Stimulated activated CD4-positive, alpha-beta T cell treated with anti-CD3 and anti-CD28 coated beads, Interleukin-4, amount 100 ng/mL, for 4 hours (primary cell): ENCODE measurements around the gene NFIL3.
"Not testable (repeated sequence)": the region's sequence is repeated elsewhere in the genome, so short reads cannot be mapped to it uniquely, and the experiment has no call there.

Source experiments
- DNase-seq, 2 experiments: peaks; one replicate each; pipeline ENCODE4 v3.0.0-alpha.2; 2020

The NFIL3 gene, protein sequence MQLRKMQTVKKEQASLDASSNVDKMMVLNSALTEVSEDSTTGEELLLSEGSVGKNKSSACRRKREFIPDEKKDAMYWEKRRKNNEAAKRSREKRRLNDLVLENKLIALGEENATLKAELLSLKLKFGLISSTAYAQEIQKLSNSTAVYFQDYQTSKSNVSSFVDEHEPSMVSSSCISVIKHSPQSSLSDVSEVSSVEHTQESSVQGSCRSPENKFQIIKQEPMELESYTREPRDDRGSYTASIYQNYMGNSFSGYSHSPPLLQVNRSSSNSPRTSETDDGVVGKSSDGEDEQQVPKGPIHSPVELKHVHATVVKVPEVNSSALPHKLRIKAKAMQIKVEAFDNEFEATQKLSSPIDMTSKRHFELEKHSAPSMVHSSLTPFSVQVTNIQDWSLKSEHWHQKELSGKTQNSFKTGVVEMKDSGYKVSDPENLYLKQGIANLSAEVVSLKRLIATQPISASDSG

DNA sequence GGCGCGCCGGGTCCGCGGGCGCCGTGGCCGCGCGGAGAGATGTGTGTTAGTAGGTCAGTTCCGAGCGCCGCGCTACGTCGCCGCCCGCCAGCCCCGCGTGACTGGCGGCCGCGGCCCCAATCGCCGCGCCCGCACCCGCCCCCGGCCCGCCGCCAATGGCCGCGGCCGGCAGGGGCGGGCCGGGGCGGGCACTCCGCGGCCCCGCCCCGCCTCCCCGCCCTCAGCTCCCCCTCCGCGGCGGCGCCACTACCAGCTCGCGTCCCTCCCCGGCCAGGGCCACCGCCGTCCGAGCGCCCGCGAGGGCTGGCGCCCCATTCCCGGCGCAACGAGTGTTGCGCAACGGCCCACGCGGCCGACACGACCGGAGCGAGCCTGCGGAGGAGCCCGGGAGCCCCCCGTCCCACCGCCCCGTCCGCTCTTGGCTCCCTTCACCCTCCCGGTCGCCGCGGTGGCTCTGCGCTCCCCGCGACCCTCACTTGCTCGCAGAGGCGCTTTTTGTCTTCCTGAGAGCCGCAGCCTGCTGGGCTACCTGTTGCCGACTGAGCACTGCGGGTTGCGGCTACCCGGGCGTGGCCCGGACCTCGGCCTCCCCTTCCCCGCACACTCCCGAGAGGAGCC lies at the start of gene NFIL3:
TSS of gene NFIL3 (minus strand) at position 48 of the 618 bp plus-strand sequence. CDS start 13,098 bp downstream, outside the sequence.
- DNase-seq = peak; percentile 54 to 72

DNA sequence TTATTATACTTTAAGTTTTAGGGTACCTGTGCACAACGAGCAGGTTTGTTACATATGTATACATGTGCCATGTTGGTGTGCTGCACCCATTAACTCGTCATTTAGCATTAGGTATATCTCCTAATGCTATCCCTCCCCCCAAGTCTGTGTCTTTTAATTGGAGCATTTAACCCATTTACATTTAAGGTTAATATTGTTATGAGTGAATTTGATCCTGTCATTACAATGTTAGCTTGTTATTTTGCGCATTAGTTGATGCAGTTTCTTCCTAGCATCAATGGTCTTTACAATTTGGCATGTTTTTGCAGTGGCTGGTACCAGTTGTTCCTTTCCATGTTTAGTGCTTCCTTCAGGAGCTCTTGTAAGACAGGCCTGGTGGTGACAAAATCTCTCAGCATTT lies 47.9 kb upstream of the NFIL3 start:
- DNase-seq = not testable (repeated sequence)

DNA sequence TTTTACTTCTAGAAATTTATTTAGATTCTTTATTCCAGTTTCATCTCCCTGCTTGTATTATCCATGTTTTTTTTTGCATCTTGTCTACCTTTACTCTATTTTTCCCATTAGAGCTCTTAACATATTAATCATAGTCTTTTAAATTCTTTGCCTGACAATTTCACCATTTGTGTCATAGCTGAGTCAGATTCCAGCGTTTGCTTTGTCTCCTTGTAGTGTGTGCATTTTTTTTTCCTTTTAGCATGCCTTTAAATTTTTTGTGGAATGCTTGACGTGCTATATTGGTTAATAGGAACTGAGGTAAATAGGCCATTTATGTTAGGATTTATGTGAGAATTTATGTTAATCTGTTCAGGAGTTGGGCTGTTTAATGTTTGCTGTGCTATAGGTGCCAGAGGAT lies 41.8 kb upstream of the NFIL3 start:
- DNase-seq = no peak

DNA sequence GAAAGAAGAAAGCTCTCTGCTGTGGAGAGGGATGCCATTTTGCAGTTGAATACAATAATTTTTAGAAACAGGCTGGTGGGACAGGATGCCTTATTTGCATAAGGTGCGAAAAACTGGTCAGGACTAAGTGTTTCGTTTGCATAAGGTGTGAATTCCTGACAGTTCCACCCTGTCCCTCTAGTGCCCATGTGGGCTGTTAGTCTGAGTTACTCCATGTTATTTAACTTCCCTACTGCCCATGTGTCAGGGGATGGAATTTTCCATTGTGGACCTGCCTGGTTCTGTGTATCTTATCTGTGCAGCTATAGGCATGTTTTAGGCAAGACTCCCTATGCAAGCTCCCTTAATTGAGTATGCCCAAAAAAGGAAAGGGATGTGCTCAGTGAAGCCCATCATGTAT lies 35.3 kb upstream of the NFIL3 start:
- no peak for DNase-seq

DNA sequence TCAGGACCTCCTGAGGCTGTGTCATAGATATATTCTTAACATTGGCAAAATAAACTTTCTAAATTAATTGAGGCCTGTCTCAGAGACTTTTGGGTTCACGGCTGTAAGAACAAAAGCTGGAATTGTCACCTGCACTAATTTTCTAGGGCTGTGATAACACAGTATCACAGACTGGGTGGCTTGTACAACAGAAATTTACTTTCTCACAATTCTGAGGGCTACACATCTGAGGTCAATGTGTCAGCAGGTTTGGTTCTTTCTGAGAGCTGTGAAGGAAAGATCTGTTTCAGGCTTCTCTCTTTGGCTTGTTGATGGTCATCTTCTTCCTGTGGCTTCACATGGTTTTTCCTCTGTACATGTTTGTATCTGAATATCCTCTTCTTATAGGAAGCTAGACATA lies 29.2 kb upstream of the NFIL3 start:
- no peak for DNase-seq

DNA sequence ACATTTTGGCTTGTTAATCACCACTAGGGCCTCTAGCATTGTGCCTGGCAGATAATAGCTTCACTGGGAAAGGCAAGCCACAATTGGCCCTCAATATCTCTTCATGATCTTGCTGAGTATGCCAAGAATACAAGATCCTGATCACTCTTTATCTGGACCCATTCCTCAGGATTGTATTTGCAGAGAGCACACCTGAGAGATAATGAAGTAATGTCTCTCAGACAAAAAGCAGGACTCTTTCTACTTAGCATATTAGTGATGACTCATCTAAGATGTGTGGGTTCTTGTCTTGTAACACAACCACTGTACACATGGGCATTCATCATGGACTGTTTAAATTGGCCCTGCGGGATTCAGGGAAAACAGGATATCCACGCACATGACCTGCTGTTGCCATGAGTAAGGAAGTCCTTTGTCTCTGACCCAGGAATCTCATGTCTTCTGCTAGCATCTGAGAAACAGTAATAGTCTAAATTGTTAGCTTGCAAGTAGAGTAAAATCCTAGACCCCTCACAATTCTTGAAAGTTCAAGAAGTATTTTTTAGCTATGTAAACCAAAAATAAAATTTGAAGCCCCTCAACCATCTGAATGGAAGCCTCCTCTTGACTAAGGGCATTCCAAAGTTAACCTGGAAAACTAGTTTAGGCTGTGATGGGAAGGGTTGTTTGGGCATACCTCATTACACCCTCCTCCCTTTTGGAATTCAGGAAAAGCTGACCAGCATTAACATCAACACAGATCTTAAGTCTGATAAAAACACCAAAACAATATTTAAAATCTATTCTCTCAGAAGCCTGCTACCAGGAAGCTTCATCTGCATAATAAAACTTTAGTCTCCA lies 28.0 kb upstream of the NFIL3 start:
- DNase-seq = no peak

DNA sequence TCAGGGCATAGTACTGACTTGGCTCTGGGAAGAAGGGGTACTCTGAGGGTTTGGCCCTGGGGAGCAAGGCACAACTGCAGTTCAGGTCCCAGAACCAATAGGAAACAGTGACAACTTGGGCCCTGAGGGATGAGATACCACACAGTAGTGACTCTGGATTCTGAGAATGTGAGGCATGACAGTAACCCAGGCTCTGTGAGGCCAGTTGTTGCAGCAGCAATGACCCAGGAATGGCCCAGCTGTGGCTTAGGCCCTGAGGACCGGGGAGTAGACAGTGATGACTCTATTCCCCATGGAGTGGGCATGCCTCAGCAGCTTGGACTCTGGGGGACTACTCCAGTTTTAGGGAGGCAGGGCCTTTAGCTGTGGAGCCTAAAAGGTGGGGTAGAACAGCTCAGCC lies 21.5 kb upstream of the NFIL3 start:
- no peak for DNase-seq

DNA sequence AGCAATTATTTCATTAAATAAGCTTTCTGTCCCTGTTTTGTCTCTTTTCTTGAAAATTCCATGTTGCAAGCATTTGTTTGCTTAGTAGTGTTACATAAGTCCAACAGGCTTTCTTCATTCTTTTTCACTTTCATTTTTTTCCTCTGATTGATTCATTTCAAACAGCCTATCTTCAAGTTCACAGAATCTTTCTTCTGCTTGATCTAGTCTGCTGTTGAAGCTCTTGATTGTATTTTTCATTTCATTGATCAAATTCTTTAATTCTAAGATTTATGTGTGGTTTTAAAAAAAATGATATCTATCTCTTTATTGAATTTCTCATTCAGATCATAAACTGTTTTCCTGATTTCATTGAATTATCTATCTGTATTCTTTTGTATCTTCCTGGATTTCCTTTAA lies 20.4 kb upstream of the NFIL3 start:
- DNase-seq = no peak

DNA sequence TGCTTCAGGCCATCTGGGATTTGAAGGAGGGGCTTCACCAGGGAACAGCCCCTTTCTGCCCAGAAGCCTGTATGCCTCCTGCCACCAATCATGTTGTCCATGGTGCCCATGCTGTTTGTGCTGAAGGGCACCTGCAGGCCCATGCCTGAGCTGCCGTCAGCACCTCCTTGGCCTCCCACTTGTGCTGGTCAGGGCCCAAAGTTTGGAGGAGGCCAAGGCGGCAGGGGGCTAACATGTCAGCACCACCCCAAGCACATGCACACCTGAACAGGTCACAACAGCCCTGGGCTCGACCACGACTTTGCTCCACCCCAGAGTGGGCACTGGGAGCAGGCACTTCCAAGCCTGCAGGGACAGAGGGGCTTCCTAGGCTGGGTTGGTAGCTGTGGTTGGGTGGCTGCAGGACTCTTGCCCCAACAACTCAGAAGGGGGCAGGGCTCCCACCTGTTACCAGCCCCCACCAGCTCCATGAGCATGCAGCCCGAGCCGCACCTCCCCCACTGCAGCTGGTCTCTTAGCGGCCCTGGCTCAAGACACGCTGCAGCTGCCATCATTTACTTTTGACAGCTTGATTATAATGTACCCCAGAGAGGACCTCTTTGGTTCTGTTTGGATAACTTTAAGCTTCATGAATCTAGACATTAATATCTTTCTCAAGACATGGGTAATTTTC lies 19.8 kb upstream of the NFIL3 start:
- no peak for DNase-seq

DNA sequence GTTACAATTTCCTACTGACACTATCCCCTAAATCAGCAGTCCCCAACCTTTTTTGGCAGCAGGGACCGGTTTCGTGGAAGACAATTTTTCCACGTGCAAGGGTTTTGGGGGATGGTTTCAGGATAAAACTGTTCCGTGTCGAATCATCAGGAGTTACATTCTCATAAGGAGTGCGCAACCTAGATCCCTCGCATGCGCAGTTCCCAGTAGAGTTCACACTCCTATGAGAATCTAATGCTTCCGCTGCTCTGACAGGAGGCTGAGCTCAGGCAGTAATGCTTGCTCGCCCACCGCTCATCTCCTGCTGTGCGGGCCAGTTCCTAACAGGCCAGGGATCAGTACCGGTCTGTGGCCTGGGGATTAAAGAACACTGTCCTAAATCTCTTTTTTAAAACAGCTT lies 13.2 kb upstream of the NFIL3 start:
- no peak for DNase-seq

DNA sequence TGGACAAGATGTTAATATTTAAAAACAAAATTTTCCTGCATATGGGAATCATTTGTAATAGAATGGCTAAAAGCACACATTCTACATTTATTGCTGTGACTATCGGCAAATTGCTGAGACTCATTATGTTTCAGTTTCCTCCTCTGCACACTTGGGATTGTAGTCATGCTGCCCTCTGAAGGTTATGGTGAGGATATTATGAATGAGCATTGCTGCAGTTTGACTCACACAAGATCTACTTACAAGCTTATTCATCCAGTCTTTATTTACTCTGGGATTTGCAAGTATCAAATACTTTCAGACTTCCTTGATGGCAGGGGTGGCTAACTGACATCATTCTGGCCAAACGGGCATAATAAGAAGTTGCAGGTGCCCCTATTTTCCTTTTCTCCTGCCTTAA lies 9.5 kb upstream of the NFIL3 start:
- no peak for DNase-seq

DNA sequence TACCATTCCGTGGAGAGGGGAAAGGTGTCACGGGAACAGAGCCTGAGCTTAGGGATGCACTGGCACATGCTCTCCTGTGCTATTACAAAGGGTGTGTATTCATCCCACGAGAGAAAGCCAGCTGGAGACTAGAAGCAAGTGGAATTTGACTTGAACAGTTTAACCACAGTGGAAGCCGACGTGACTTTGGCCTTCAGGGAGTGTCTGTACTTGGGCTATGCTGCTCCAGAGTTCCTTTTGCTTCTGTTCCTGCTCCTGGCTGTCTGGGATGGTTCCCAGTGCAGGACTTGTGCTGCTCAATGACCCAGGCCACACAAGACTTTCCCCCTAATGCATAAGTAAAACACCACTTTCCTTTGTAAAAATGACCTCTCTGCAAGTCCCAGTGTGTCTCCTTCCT lies 7.9 kb upstream of the NFIL3 start:
- no peak for DNase-seq

DNA sequence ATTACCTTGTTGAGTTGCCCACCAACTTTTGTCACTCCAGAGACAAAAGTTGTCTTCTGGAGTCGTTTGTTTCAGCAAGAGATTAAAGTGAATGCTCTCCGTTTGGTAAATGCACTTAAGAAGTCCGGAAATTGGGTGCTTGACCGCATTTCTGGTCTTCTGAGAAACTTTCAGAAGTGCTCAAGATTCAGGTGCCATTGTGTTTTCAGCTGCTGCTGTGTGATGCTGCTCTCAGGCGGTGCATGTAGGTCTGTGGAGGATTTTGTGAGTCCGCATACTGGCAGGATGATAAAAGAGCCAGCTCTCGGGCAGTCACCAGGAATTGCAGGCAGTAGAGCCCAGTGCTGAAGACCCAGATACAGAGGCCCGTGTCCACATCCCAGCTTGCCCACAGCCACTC lies 5.9 kb upstream of the NFIL3 start:
- DNase-seq = no peak

DNA sequence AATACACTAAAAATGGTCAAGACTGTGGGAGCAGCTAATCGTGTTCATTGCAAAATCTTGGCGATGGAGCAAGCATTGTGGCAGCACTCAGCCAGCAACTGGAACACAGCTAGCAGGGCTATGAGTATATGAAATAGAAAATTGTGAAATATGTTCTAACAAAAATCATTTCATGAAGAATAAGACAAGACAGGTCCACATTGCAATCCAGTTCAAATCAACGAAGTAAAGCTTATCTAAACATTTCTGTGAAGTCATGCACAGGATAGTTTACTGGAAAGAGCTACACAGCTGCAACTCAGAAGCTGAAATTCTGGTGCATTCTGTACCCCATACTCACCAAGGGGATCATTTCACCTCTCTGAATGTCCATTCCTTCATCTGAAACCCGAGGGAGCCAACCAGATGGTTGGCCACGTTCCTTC lies 5.3 kb upstream of the NFIL3 start:
- DNase-seq = no peak

DNA sequence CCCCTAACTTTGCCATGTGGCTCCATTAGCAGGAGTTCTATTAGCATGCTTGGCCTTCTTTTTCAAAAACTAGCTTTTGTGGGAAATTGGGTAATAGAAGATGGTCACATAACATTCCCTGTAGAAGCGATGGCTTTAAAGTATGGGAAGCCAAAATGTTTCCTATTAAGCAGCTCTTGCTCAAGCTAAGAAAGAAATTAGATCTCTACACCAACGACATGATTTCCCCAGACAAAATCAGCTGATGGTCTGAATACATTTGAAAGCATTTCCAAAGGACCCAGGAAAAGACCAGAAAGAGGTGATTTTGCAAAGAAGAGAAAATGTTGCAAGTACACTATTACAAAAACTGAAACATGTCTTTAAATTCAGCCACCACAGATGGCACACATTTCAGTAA lies 4.8 kb upstream of the NFIL3 start:
- DNase-seq = no peak

DNA sequence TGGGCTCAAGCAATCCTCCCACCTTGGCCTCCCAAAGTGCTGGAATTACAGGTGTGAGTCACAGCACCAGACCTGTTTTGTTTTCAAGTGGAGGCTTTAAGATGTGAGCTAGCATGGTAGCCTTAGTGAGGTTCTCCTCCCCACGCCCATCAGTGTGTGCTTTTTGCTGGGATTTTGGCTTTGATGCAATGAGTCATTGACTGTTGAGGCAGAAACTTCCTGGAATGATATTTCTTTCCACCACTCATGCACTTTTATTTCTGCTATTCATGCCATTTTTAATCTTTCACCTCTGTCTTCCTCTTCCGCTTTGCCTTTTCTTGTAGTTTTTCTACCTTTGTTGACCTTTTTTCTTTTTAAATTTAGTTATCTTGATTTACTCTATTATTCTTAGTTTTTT lies 4.2 kb upstream of the NFIL3 start:
- DNase-seq = no peak

DNA sequence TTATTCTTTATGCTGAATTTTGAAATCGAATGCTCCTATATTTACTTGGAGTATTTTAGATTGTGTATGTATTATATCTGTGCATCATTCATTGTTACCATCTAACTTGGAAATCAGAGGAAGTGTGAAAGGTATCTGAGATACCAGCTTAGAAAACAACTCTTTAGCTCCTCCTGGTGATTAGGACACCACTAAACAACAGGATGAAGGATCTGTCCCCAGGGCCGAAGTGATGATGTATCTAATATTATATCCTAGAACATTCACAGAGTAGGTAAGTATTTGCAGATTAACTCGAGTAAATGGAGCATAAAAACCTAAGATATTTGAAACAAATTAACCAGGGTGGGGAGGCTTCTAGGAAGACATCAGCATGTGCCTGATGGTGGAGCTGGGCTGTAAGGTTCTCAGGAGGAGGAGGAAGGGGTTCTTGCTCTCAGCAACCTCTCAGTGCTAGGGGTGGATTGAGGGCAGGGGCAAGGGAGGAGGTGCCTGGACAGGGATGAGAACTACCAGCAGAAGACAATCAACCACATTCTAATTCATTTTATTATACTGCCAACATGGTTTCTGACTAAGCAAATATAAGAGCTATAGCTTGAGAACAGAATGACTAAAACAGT lies 2.6 kb upstream of the NFIL3 start:
- no peak for DNase-seq

DNA sequence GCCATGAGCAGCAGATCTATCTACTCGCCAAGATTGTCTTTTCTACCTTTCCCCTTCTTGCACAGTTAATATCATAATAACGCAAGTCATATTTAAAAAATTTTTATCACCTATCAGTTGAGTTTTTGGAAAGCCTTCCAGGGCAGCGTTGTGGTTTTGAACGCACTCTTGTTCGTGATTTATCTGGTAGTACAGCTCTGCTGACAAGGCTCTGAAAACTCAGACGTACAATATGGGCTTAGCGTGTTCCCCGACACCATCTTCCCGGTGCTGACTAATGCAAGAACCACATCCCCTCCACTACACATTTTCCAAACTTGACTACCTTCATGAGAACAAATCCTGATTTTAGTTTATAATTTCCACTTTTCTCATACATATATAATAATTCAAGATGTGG lies 1.6 kb upstream of the NFIL3 start:
- peak in 1 of 2 experiments; percentile 23 for DNase-seq

DNA sequence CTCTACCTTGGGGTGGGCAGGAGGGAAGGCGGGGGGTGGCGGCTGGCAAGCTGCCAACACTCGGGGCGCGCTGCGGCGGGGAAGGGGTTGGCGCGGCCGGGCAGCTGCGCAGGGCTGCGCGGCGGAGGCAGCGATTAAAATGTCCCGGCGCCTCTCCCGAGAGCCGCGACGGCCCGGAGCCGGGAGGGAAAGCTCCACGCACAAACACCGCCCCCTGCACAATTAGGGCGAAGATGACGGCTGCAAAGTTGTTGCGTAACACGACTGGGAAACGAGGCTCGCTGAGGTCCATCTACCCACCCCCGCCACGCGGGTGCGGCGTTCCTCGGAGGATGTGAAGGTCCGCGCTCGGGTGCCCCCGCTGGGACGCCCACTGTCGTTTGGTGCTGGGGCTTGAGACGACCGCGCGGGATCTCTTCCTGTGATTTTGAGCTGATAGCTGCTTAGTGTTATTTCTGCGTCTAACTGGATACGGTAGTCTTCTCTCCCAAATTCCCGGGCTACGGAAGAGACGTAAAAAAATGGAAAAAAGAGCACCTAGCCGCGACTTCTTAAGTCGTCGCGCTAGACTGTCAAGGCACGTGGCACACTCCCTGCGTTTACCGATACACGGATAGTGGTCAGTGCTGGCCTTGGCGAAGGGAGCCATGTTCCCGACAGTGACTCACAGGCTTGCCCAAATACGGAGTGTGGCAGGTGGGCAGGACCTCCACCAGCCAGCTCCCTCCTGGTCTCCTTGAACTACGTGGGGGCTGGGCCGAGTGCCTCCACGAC lies 958 bp upstream of the NFIL3 start:
- peak; percentile 56 to 77 for DNase-seq

DNA sequence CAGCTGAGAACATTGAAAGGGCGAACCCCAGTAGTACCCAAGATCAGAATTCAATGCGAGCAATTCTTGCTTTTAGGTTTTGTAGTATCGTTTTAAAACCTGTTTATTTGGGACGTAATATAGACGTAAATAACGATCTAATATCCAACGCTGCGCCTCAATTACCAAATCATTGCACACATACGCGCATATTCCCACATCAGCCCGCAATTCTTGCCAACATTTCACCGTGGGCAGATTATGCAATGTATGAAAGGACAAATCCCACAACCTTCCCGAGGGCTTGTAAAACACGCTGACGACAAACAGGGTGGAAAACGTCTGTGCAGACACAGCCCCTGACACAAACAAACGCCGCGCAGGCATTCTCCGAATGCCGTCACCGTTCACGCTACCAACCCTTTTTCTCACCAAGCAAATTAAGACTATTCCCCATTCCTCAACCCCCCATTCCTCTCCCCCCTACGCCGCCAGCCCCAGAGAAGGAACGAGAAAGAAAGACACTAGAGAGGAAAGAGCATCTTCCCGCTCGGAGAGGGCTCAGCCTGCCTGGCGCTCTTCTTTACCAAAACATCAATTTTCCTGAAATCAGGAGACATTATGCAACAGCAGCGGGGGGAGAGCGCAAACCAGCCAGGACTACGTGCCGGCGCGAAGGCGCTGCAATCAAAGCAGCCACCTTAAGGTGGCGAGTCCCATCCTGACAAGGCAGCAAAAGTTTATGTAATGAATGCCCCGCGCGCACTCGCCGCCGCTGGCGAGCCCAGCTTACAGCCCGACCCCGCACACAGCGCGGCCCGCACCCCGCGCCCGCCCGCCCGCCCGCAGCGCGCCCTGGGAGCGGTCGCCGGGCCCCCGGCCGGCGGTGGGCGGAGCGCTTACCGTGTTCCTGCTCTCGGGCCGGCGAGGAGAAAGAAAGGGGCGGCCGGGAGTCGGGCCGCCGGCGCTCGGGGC lies 597 bp downstream of the NFIL3 start:
- peak; percentile 43 to 55 for DNase-seq
